Aorta (tissue), 5 donors: ENCODE results near the gene IL3RA. TPM values are rescaled to one million over a fixed set of nuclear protein-coding genes. Genes with fewer than 3 reads are reported as not detected.

ENCODE experiments used
- ATAC-seq: fragments of 200-7000 bp; cut with Tn5 transposase; one replicate; pipeline ENCODE4 v1.9.1; 2022; ENCODE audit warnings: moderate library complexity; ENCODE audit not compliant: low FRiP score
- DNase-seq, 2 donors: peaks; one replicate each; pipeline ENCODE4 v3.0.0-alpha.2; 2020
- H3K27ac ChIP-seq, 2 donors: one replicate each; pipeline ENCODE4 v1.5.1; 2013; ENCODE audit warnings: low read length in 2 of 2, mild to moderate bottlenecking in 2 of 2, moderate library complexity in 2 of 2, control low read depth in 1 of 2, inconsistent platforms in 1 of 2, low read depth in 1 of 2
- H3K27me3 ChIP-seq, 2 donors: one replicate each; pipeline ENCODE4 v1.6.1; 2013; ENCODE audit warnings: control low read depth in 1 of 2, low read length in 1 of 2, mild to moderate bottlenecking in 1 of 2, moderate library complexity in 1 of 2; ENCODE audit not compliant: insufficient read depth in 2 of 2, control insufficient read depth in 1 of 2
- H3K36me3 ChIP-seq, 2 donors: one replicate each; pipeline ENCODE4 v1.6.1; 2013; ENCODE audit warnings: control low read depth in 1 of 2, low read length in 1 of 2, mild to moderate bottlenecking in 1 of 2; ENCODE audit not compliant: insufficient read depth in 2 of 2, control insufficient read depth in 1 of 2
- H3K4me1 ChIP-seq, 2 donors: one replicate each; pipeline ENCODE4 v1.6.1; 2013; ENCODE audit warnings: low read length in 2 of 2, control low read depth in 1 of 2, mild to moderate bottlenecking in 1 of 2, moderate library complexity in 1 of 2; ENCODE audit not compliant: insufficient read depth in 2 of 2, control insufficient read depth in 1 of 2
- H3K4me3 ChIP-seq, 2 donors: one replicate each; pipeline ENCODE4 v1.5.1; 2013; ENCODE audit warnings: low read length in 2 of 2, control low read depth in 1 of 2, mild to moderate bottlenecking in 1 of 2
- H3K9me3 ChIP-seq: one replicate; pipeline ENCODE4 v1.6.1; 2013; ENCODE audit warnings: mild to moderate bottlenecking, low read length; ENCODE audit not compliant: control insufficient read depth
- WGBS, 2 donors: extraction: QIAGEN DNeasy Blood & Tissue Kit; methylation state at CpG; one replicate each; pipeline ENCODE4 v1.1.7; 2013; 5-methylcytosine and 5-hydroxymethylcytosine counted together
- intact Hi-C, 2 donors: fragments of 100-400 bp; cut with DNase I; formaldehyde crosslinking; loops; one replicate each; pipeline versions ENCODE4 v1.14.2 to v1.15.0; 2022
- polyA plus RNA-seq, 2 donors: library from polyadenylated mRNA; stranded (reverse); fragments of 200-250 nt; gene quantifications; one replicate each; pipeline ENCODE4 v1.2.3, GENCODE V29; 2013
- total RNA-seq, 2 donors: library from RNA; stranded (reverse); fragmentation: NEBNext Ultra II Directional; extraction: Animal tissue kit (Norgen Biotek cat#: 25700); gene quantifications; one replicate each; pipeline ENCODE4 v1.2.1, GENCODE V29; 2021
- donor health status: healthy with polysubstance abuse.
- donor health status: Bipolar disorder and iron deficiency.
- donor health status: DM: no; HTN: no; CAD: no.
- donor health status: DM: no; HTN: no; CAD: no.
- donor health status: DM: yes; HTN: yes; CAD: no.

The IL3RA gene
- total and polyA plus RNA-seq, 4 donors = 0.95 to 21.9 (median 6.3) TPM; not detected in 1

GRCh38 chrX:1391707-1392375, 55.3 kb downstream of the IL3RA start, which contains the start of gene SLC25A6:
Gene SLC25A6, minus strand, starts transcription at chrX:1392113. Its CDS starts 104 bp downstream, at chrX:1392009.
- Histone ChIP-seq H3K9me3 (no peaks in the 10 kb centered on the region), H3K4me1 (no peaks in the 10 kb centered on the region), H3K27ac (peak within 1 kb of the TSS; percentile 20 to 90), H3K27me3 (no peaks in the 10 kb centered on the region), H3K36me3 (peaks cover 0 to 9% of the 10 kb centered on the region in 2 donors), H3K4me3 (peak within 1 kb of the TSS; percentile 72 to 81)
- intact Hi-C loops = loop anchor here (1.0 to 5.0 kb wide), 4 partner anchors 60 to 1300 kb away; partner anchors contain the start of genes AKAP17A (in 1 of the 2), ASMTL (in 1 of the 2) and CD99 (in 1 of the 2)
- DNase-seq (peak; percentile 99 to 100), ATAC-seq (peak; percentile 99)
- 1% methylated on average over 77 to 90 of the region's 90 CpGs for WGBS, 2 donors

GRCh38 chrX:1392376-1393068, 55.9 kb downstream of the IL3RA start:
- Histone ChIP-seq H3K4me3 (peak overlapping the region; percentile 72 to 78), H3K4me1 (no peaks in the 10 kb centered on the region), H3K27me3 (no peaks in the 10 kb centered on the region), H3K36me3 (peaks cover 0 to 9% of the 10 kb centered on the region in 2 donors), H3K27ac (peak overlapping the region; percentile 20 to 90), H3K9me3 (no peaks in the 10 kb centered on the region)
- DNase-seq (peak in 1 of 2 donors; percentile 85), ATAC-seq (peak; percentile 82)
- intact Hi-C loops = loop anchor here (1.0 to 5.0 kb wide), 4 partner anchors 60 to 1300 kb away; partner anchors contain the start of genes AKAP17A (in 1 of the 2), ASMTL (in 1 of the 2) and CD99 (in 1 of the 2)
- WGBS, 2 donors = 0% methylated on average over 38 to 72 of the region's 76 CpGs

DNA sequence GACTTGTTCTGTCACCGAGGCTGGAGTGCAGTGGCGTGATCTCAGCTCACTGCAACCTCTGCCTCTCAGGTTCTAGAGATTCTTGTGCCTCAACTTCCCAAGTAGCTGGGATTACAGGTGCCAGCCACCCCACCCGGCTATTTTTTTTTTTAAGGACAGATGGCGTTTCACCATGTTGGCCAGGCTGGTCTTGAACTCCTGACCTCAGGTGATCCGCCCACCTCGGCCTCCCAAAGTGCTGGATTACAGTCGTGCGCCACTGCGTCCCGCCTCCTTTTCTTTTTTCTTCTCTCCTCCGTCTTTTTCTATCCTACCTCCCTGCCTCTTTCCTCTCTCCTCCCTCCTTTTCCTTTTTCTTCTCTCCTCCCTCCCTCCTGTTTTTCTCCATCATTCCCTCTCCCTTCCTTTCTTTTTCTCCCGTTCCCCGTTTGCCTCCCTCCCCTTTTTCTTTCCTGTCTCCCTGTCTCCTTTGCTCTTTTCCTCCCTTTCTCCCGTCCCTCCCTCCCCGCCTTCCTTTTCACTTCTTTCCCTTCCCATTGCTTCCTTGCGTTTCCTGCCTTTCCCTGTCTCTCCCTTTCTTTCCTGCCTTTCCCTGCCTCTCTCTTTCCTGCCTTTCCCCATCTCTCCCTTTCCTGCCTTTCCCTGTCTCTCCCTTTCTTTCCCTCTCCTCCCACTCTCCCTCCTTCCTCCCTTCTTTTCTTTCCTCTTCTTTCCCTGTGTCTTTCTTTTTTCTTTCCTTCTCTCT, 57.5 kb downstream of the IL3RA start:
- no peak overlapping the region for H3K27ac ChIP-seq
- intact Hi-C loops = loop anchor here (2.0 to 5.0 kb wide), 3 partner anchors 58 to 1298 kb away; partner anchors contain the start of genes AKAP17A (in 1 of the 2), ASMTL (in 1 of the 2) and CD99 (in 1 of the 2)

GRCh38 chrX:1394731-1395501, 58.3 kb downstream of the IL3RA start:
- intact Hi-C loops = loop anchor here (5.0 kb wide), 3 partner anchors 42 to 1297 kb away; partner anchors contain the start of genes ASMTL (in 1 of the 2) and CD99 (in 1 of the 2)
- H3K36me3 ChIP-seq = no peaks in the 10 kb centered on the region
- 80 to 83% methylated on average over 22 of the region's 22 CpGs for WGBS, 2 donors

More for the DNA sequence above, 57.5 kb downstream of the IL3RA start:
- Histone ChIP-seq H3K4me1 (no peaks in the 10 kb centered on the region), H3K9me3 (no peaks in the 10 kb centered on the region), H3K36me3 (peaks cover 0 to 6% of the 10 kb centered on the region in 2 donors), H3K4me3 (no peak overlapping the region), H3K27me3 (no peaks in the 10 kb centered on the region)
- DNase-seq = peak; percentile 24 to 30
- ATAC-seq = no peak
- 59 to 62% methylated on average over 16 of the region's 16 CpGs for WGBS, 2 donors

GRCh38 chrX:1395646-1396216, 59.1 kb downstream of the IL3RA start:
- Histone ChIP-seq H3K27me3 (no peaks in the 10 kb centered on the region), H3K4me3 (no peak overlapping the region), H3K36me3 (no peaks in the 10 kb centered on the region), H3K4me1 (no peaks in the 10 kb centered on the region), H3K27ac (no peak overlapping the region), H3K9me3 (no peaks in the 10 kb centered on the region)
- WGBS, 2 donors = 97 to 98% methylated on average over 5 of the region's 5 CpGs
- DNase-seq (peak; percentile 4 to 5), ATAC-seq (no peak)
- intact Hi-C loops = loop anchor here in 1 of 2 donors (5.0 kb wide), 1 partner anchor 42 kb away; no protein-coding TSS in a partner anchor

More at GRCh38 chrX:1394731-1395501, 58.3 kb downstream of the IL3RA start:
- H3K4me3 ChIP-seq = no peak overlapping the region
- no peaks in the 10 kb centered on the region for H3K9me3 ChIP-seq
- H3K27me3 ChIP-seq = no peaks in the 10 kb centered on the region
- no peak overlapping the region for H3K27ac ChIP-seq
- DNase-seq = peak; percentile 45 to 74
- no peak for ATAC-seq
- no peaks in the 10 kb centered on the region for H3K4me1 ChIP-seq

GRCh38 chrX:1397001-1397400, 60.4 kb downstream of the IL3RA start:
- Histone ChIP-seq H3K27me3 (no peaks in the 10 kb centered on the region), H3K36me3 (no peaks in the 10 kb centered on the region), H3K4me3 (no peak overlapping the region), H3K27ac (no peak overlapping the region), H3K4me1 (no peaks in the 10 kb centered on the region), H3K9me3 (no peaks in the 10 kb centered on the region)
- ATAC-seq (no peak), DNase-seq (peak in 1 of 2 donors; percentile 67)
- intact Hi-C loops = loop anchor here in 1 of 2 donors (5.0 kb wide), 1 partner anchor 40 kb away; no protein-coding TSS in a partner anchor
- 88 to 89% methylated on average over 15 of the region's 15 CpGs for WGBS, 2 donors

DNA sequence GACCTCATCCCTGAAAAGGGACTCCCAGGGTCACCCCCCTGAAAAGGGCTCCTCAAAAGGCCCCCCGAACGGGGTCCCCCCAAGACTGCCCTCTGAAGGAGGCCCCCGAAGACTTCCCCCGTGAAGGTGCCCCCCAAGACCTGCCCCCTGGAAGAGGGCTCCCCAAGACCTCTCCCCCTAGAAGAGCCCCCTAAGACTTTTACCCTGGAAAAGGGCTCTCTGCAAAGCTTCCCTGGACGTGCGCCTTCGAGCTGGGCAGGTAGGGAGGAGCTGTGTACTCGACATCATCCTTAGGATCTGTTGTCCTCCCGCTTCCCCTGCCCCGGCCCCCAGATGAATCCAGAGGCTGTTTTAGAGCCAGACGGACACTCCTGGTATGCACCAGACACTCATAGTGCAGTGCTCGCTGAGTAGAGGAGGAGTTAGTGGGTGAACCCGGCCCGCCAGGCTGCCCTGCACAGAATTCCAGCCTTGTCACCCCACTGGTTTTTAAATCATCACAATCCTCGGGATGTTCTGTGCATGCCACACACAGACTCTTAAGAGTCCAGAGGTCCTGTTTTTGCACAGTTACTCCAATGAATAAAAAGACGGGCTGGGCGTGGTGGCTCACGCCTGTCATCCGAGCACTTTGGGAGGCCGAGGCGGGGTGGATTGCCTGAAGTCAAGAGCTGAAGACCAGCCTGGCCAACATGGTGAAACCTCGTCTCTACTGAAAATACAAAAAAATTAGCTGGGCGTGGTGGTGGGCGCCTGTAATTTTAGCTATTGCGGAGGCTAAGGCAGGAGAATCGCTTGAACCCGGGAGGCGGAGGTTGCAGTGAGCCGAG, 61.1 kb downstream of the IL3RA start:
- ATAC-seq (no peak), DNase-seq (peak; percentile 17 to 42)
- H3K4me3 ChIP-seq = no peak overlapping the region
- no peak overlapping the region for H3K27ac ChIP-seq
- intact Hi-C loops = loop anchor here in 1 of 2 donors (5.0 kb wide), 1 partner anchor 40 kb away; no protein-coding TSS in a partner anchor
- H3K4me1 ChIP-seq = no peaks in the 10 kb centered on the region
- 91 to 94% methylated on average over 29 of the region's 29 CpGs for WGBS, 2 donors
- no peaks in the 10 kb centered on the region for H3K27me3 ChIP-seq
- no peaks in the 10 kb centered on the region for H3K36me3 ChIP-seq
- no peaks in the 10 kb centered on the region for H3K9me3 ChIP-seq
